K562 (cell line): ENCODE measurements around the gene ENC1. TPM values are rescaled to one million over a fixed set of nuclear protein-coding genes. Genes with fewer than 3 reads are reported as not detected.

Experiments used
- ATAC-seq: fragments of 200-7000 bp; cut with Tn5 transposase; 3 replicates; pipeline ENCODE4 v1.9.1; 2020; ENCODE audit warnings: moderate library complexity
- BruUV-seq: library from RNA; stranded (reverse); fragments of 400-500 nt; replicated peaks from 2 replicates; lab custom pipeline; 2021; lab: Mats Ljungman, UMichigan
- CTCF ChIA-PET: fragments of 300-600 bp; formaldehyde crosslinking; extraction: SDS; loops from one replicate; lab custom pipeline; 2021; ENCODE audit warnings: low intra/inter-chr PET ratio; lab: Yijun Ruan, JAX
- POLR2A ChIA-PET: fragments of 300-600, 350-650 bp; sonication (Branson Sonifier 250); formaldehyde crosslinking; extraction: SDS; loops from one replicate; lab custom pipeline; 2021; ENCODE audit warnings: antibody characterized with exemption, inconsistent platforms; lab: Yijun Ruan, JAX
- DNase-seq, 4 experiments: peaks; one replicate each; pipeline versions ENCODE4 v3.0.0 to v3.0.0-alpha.2; 2011 to 2018; ENCODE audit warnings: low spot score in 3 of 4, mixed read lengths in 3 of 4; ENCODE audit errors: extremely low read depth in 1 of 4
- FAIRE-seq: peaks from 2 replicates; lab custom pipeline; 2011; peaks lifted over from hg19 to GRCh38; lab: Jason Lieb, UNC
- H2AFZ ChIP-seq: 2 replicates; pipeline ENCODE4 v1.6.0; 2011; ENCODE audit warnings: low read depth, low read length, control low read depth, inconsistent platforms
- H3K27ac ChIP-seq: fragments of 200-600 bp; 3 replicates; pipeline ENCODE4 v1.8.0; 2011; ENCODE audit warnings: low read depth, mild to moderate bottlenecking, control low read depth, inconsistent platforms, low read length, moderate library complexity, mixed read lengths; ENCODE audit errors: extremely low read depth
- H3K27me3 ChIP-seq, 2 experiments: fragments of 300-600 bp in 1 of 2; 2 replicates in 1 of 2; 3 replicates in 1 of 2; pipeline versions ENCODE4 v1.6.0 to v1.8.0; 2011; ENCODE audit warnings: inconsistent platforms in 2 of 2, low read length in 2 of 2, mild to moderate bottlenecking in 1 of 2, mixed read lengths in 1 of 2, moderate library complexity in 1 of 2; ENCODE audit not compliant: control insufficient read depth in 2 of 2, insufficient read depth in 2 of 2
- H3K36me3 ChIP-seq: fragments of 300-600 bp; 3 replicates; pipeline ENCODE4 v1.8.0; 2011; ENCODE audit warnings: mild to moderate bottlenecking, low read length, inconsistent platforms; ENCODE audit not compliant: control insufficient read depth, insufficient read depth
- H3K4me1 ChIP-seq, 2 experiments: fragments of 200-600 bp in 1 of 2; replicated peaks in 1 of 2; 2 replicates in 1 of 2; 3 replicates in 1 of 2; pipeline versions ENCODE4 v1.5.1 to v1.8.0; 2011; ENCODE audit warnings: inconsistent platforms in 2 of 2, low read length in 2 of 2, mild to moderate bottlenecking in 1 of 2, mixed read lengths in 1 of 2, moderate library complexity in 1 of 2; ENCODE audit not compliant: control insufficient read depth in 2 of 2, insufficient read depth in 2 of 2
- H3K4me2 ChIP-seq: 2 replicates; pipeline ENCODE4 v1.6.1; 2011; ENCODE audit warnings: low read length, control low read depth, inconsistent platforms, mixed read lengths; ENCODE audit not compliant: insufficient read depth
- H3K4me3 ChIP-seq: fragments of 200-600 bp; sonication (generic), shearing (Covaris generic); 2 replicates; pipeline ENCODE4 v1.5.1; 2016; ENCODE audit warnings: control low read depth, inconsistent platforms
- H3K79me2 ChIP-seq: fragments of 200-600 bp; 3 replicates; pipeline ENCODE4 v1.8.0; 2011; ENCODE audit warnings: low read length, inconsistent platforms; ENCODE audit not compliant: control insufficient read depth, insufficient read depth
- H3K9ac ChIP-seq, 2 experiments: 2 replicates each; pipeline versions ENCODE4 v1.6.0 to v1.6.1; 2011; ENCODE audit warnings: low read depth in 2 of 2, low read length in 2 of 2, control low read depth in 1 of 2, inconsistent platforms in 1 of 2, mild to moderate bottlenecking in 1 of 2, mixed read lengths in 1 of 2; ENCODE audit not compliant: insufficient read depth in 1 of 2
- H3K9me1 ChIP-seq: one replicate; pipeline ENCODE4 v1.6.0; 2011; ENCODE audit warnings: inconsistent platforms, mild to moderate bottlenecking, low read length, moderate library complexity; ENCODE audit not compliant: control insufficient read depth, insufficient read depth
- H3K9me3 ChIP-seq: replicated peaks from 2 replicates; pipeline ENCODE4 v1.5.1; 2011; ENCODE audit warnings: low read depth, low read length, inconsistent platforms; ENCODE audit not compliant: control insufficient read depth, insufficient read depth
- H4K20me1 ChIP-seq: replicated peaks from 2 replicates; pipeline ENCODE4 v1.6.1; 2011; ENCODE audit warnings: low read length, inconsistent platforms, mixed read lengths; ENCODE audit not compliant: control insufficient read depth, insufficient read depth
- ARID1B ChIP-seq: fragments of 450-650 bp; IDR thresholded peaks from 2 replicates; pipeline ENCODE4 v1.6.1; 2016; ENCODE audit warnings: antibody characterized with exemption, mild to moderate bottlenecking, inconsistent platforms
- MAX ChIP-seq: sonication (generic); formaldehyde crosslinking; IDR thresholded peaks from 2 replicates; pipeline ENCODE4 v1.9.0; 2022; ENCODE audit warnings: mild to moderate bottlenecking, missing genetic modification reagents
- NKRF ChIP-seq: fragments of 450-650 bp; IDR thresholded peaks from 2 replicates; pipeline ENCODE4 v1.6.1; 2016; ENCODE audit warnings: borderline replicate concordance
- NR1H2 ChIP-seq: sonication (generic); formaldehyde crosslinking; IDR thresholded peaks from 2 replicates; pipeline ENCODE4 v1.4.0; 2020; ENCODE audit warnings: mild to moderate bottlenecking, missing genetic modification reagents
- PCBP1 ChIP-seq: fragments of 200-400 bp; formaldehyde crosslinking; IDR thresholded peaks from 2 replicates; pipeline ENCODE4 v1.6.1; 2018; ENCODE audit warnings: mild to moderate bottlenecking, low read depth, low read length; ENCODE audit not compliant: poor library complexity, severe bottlenecking
- PYGO2 ChIP-seq: fragments of 450-650 bp; IDR thresholded peaks from 2 replicates; pipeline ENCODE4 v1.6.1; 2016; ENCODE audit warnings: mild to moderate bottlenecking, missing genetic modification characterization, moderate library complexity, missing compliant biosample characterization
- RBBP5 ChIP-seq: fragments of 200-600 bp; sonication (generic); IDR thresholded peaks from 2 replicates; pipeline ENCODE4 v1.6.1; 2012; ENCODE audit warnings: borderline replicate concordance, mild to moderate bottlenecking, low read length, control low read depth, inconsistent platforms; ENCODE audit not compliant: insufficient read depth, poor library complexity, severe bottlenecking
- ZBTB33 ChIP-seq: sonication (generic); formaldehyde crosslinking; IDR thresholded peaks from 2 replicates; pipeline ENCODE4 v1.8.1; 2023; ENCODE audit warnings: mild to moderate bottlenecking, missing genetic modification reagents
- ZNF121 ChIP-seq: sonication (generic); formaldehyde crosslinking; conservative IDR thresholded peaks from 2 replicates; pipeline ENCODE4 v1.8.0; 2022; ENCODE audit warnings: missing genetic modification reagents
- ZNF76 ChIP-seq: fragments of 250-450 bp; sonication (Bioruptor Pico); IDR thresholded peaks from 2 replicates; pipeline ENCODE4 v1.4.0; 2020; ENCODE audit warnings: mild to moderate bottlenecking, moderate library complexity, borderline replicate concordance
- WGBS: fragments of 100-300 bp; shearing (Covaris generic); methylation state at CpG from one replicate; pipeline ENCODE4 v1.1.6; 2016; ENCODE audit warnings: low coverage, mixed read lengths; ENCODE audit not compliant: insufficient coverage; ENCODE audit errors: missing lambda C conversion rate; 5-methylcytosine and 5-hydroxymethylcytosine counted together
- in situ Hi-C: fragments of 300-500 bp; cut with MboI; formaldehyde crosslinking; loops from 4 replicates; pipeline ENCODE4 v1.15.0; 2018; ENCODE audit warnings: inconsistent platforms, mixed read lengths
- intact Hi-C: fragments of 100-400 bp; cut with micrococcal nuclease; formaldehyde crosslinking; loops from 2 replicates; pipeline ENCODE4 v1.14.2; 2022
- polyA plus RNA-seq, 8 experiments: library from polyadenylated mRNA; depleted of rRNA in 4 of 8; stranded (reverse) in 5 of 8; unstranded in 3 of 8; fragments of >200 nt; fragmentation: Nextera tagmentation in 2 of 8; fragmentation: Illumina TruSeq in 1 of 8; extraction: Ambion mirVana in 2 of 8; extraction: Trizol in 1 of 8; gene quantifications; 2 replicates each; pipeline versions ENCODE4 v1.2.1 to v1.2.3, GENCODE V29; 2011 to 2014; ENCODE audit warnings: inconsistent platforms in 1 of 8, missing spikeins in 1 of 8
- total RNA-seq, 7 experiments: library from RNA; depleted of rRNA in 6 of 7; stranded (reverse); fragments of >200 nt in 6 of 7; fragmentation: Illumina TruSeq in 2 of 7; extraction: Trizol in 2 of 7; gene quantifications; 2 replicates each; pipeline versions ENCODE4 v1.2.1 to v1.2.3, GENCODE V29; 2011 to 2021; ENCODE audit warnings: low replicate concordance in 1 of 7

Gene ENC1
- total and polyA plus RNA-seq, 9 of the 15 experiments (the other 6 are each of a cell fraction or from before 2014, with no cell fraction given), result 0.17 to 3.2 (median 0.97) TPM

- peaks cover 13 to 32% of the 10 kb centered on the region in 2 experiments; a peak in 4 of 5 replicates for H3K27me3 ChIP-seq
- H3K4me2 ChIP-seq, result no peak overlapping the region
- H4K20me1 ChIP-seq, result no peaks in the 10 kb centered on the region
- in situ Hi-C loops, result no loop called here
- POLR2A ChIA-PET, result no interaction called here
- intact Hi-C loops, result loop anchor here (10.0 kb wide), 1 partner anchor 1585 kb away; no protein-coding TSS in a partner anchor
- H3K9me1 ChIP-seq, result no peaks in the 10 kb centered on the region
- no peaks in the 10 kb centered on the region; a peak in 1 of 5 replicates for H3K4me1 ChIP-seq
- TF ChIP-seq ZNF76 (no peak), ZBTB33 (no peak), MAX (CRISPR knock-in tag) (no peak), PYGO2 (tag) (no peak), ZNF121 (no peak), PCBP1 (no peak), ARID1B (no peak), NR1H2 (CRISPR knock-in tag) (no peak), RBBP5 (no peak), NKRF (no peak)
- TF ChIP-seq, all 486 proteins: peak for 0
- no peak for FAIRE-seq
- H3K79me2 ChIP-seq, result no peaks in the 10 kb centered on the region
- no peak overlapping the region for H3K9ac ChIP-seq
- BruUV-seq, result no TSS peak
- no peak for DNase-seq
- H2AFZ ChIP-seq, result no peak overlapping the region
- H3K4me3 ChIP-seq, result no peak overlapping the region
- CTCF ChIA-PET, result no interaction called here
- no peaks in the 10 kb centered on the region for H3K9me3 ChIP-seq
- H3K36me3 ChIP-seq, result no peaks in the 10 kb centered on the region
- no peak for ATAC-seq
- 0% methylated on average over 2 of the region's 2 CpGs for WGBS
- H3K27ac ChIP-seq, result no peak overlapping the region
These were observed 29.3 kb upstream of the ENC1 start for GRCh38 chr5:74669821-74670220.
